HepG2 (cell line): ENCODE data around the gene HYI. TPM values are rescaled to one million over a fixed set of nuclear protein-coding genes. Genes with fewer than 3 reads are reported as not detected.

ENCODE experiments used
- ATAC-seq: fragments of 200-7000 bp; cut with Tn5 transposase; 3 replicates; pipeline ENCODE4 v1.9.1; 2020; ENCODE audit warnings: mild to moderate bottlenecking, moderate library complexity
- BruUV-seq: library from RNA; stranded (reverse); fragments of 400-500 nt; replicated peaks from 2 replicates; lab custom pipeline; 2021; lab: Mats Ljungman, UMichigan
- CTCF ChIA-PET: fragments of 300-600 bp; formaldehyde crosslinking; extraction: SDS; loops from one replicate; lab custom pipeline; 2021; ENCODE audit warnings: low total read pairs, inconsistent platforms, low intra/inter-chr PET ratio; lab: Yijun Ruan, JAX
- POLR2A ChIA-PET: fragments of 350-600 bp; sonication (Branson Sonifier 250); formaldehyde crosslinking; loops from one replicate; lab custom pipeline; 2020; ENCODE audit warnings: antibody characterized with exemption, inconsistent platforms; lab: Yijun Ruan, JAX
- DNase-seq: peaks from one replicate; pipeline ENCODE4 v3.0.0-alpha.2; 2015; ENCODE audit warnings: low spot score
- FAIRE-seq: peaks from 3 replicates; lab custom pipeline; 2011; peaks lifted over from hg19 to GRCh38; lab: Jason Lieb, UNC
- H2AFZ ChIP-seq: one replicate; pipeline ENCODE4 v1.6.1; 2011; ENCODE audit warnings: low read length, inconsistent platforms
- H3K27ac ChIP-seq: fragments of 300-600 bp; 3 replicates; pipeline ENCODE4 v1.8.0; 2011; ENCODE audit warnings: mixed run types, mild to moderate bottlenecking, mixed read lengths, low read length, inconsistent platforms; ENCODE audit not compliant: insufficient read depth; ENCODE audit errors: extremely low read length
- H3K27me3 ChIP-seq, 2 experiments: fragments of 200-600 bp in 1 of 2; 2 replicates in 1 of 2; 3 replicates in 1 of 2; pipeline versions ENCODE4 v1.6.0 to v1.8.0; 2011; ENCODE audit warnings: low read length in 2 of 2, mild to moderate bottlenecking in 2 of 2, moderate library complexity in 2 of 2, inconsistent platforms in 1 of 2; ENCODE audit not compliant: insufficient read depth in 2 of 2, control insufficient read depth in 1 of 2
- H3K36me3 ChIP-seq, 2 experiments: fragments of 200-600 bp in 1 of 2; replicated peaks in 1 of 2; 2 replicates in 1 of 2; 3 replicates in 1 of 2; pipeline versions ENCODE4 v1.5.1 to v1.8.0; 2011; ENCODE audit warnings: low read length in 2 of 2, inconsistent platforms in 1 of 2; ENCODE audit not compliant: insufficient read depth in 2 of 2, control insufficient read depth in 1 of 2
- H3K4me1 ChIP-seq: 2 replicates; pipeline ENCODE4 v1.5.1; 2012; ENCODE audit warnings: low read length, inconsistent platforms; ENCODE audit not compliant: insufficient read depth
- H3K4me2 ChIP-seq: 2 replicates; pipeline ENCODE4 v1.6.0; 2011; ENCODE audit warnings: low read depth, low read length, inconsistent platforms
- H3K4me3 ChIP-seq, 3 experiments: fragments of 200-600 bp in 1 of 3; sonication (generic), shearing (Covaris generic) in 1 of 3; replicated peaks in 1 of 3; 2 replicates each; pipeline ENCODE4 v1.5.1; 2011 to 2016; ENCODE audit warnings: low read length in 3 of 3, inconsistent platforms in 2 of 3, low read depth in 2 of 3, mild to moderate bottlenecking in 2 of 3, control low read depth in 1 of 3, mixed read lengths in 1 of 3; ENCODE audit not compliant: insufficient read depth in 1 of 3
- H3K79me2 ChIP-seq: one replicate; pipeline ENCODE4 v1.6.1; 2011; ENCODE audit warnings: low read length, inconsistent platforms; ENCODE audit not compliant: insufficient read depth
- H3K9ac ChIP-seq: 2 replicates; pipeline ENCODE4 v1.6.0; 2011; ENCODE audit warnings: mild to moderate bottlenecking, low read depth, low read length, inconsistent platforms; ENCODE audit not compliant: insufficient read depth
- H3K9me3 ChIP-seq: 2 replicates; pipeline ENCODE4 v1.5.1; 2012; ENCODE audit warnings: mild to moderate bottlenecking, low read length
- H4K20me1 ChIP-seq: 2 replicates; pipeline ENCODE4 v1.6.0; 2011; ENCODE audit warnings: inconsistent platforms, mild to moderate bottlenecking, low read length, moderate library complexity; ENCODE audit not compliant: insufficient read depth
- HDAC2 ChIP-seq: sonication (generic); formaldehyde crosslinking; IDR thresholded peaks from 2 replicates; pipeline ENCODE4 v1.4.0; 2020; ENCODE audit warnings: missing genetic modification reagents
- KLF16 ChIP-seq, 2 experiments: sonication (generic) in 1 of 2; formaldehyde crosslinking in 1 of 2; IDR thresholded peaks; 2 replicates each; pipeline versions ENCODE4 v1.6.1 to v1.8.0; 2016 to 2023; ENCODE audit warnings: missing genetic modification reagents in 2 of 2, missing compliant biosample characterization in 1 of 2
- PHF21A ChIP-seq: sonication (generic); formaldehyde crosslinking; IDR thresholded peaks from 2 replicates; pipeline ENCODE4 v1.5.0; 2020; ENCODE audit warnings: mild to moderate bottlenecking, missing genetic modification reagents
- REL ChIP-seq: sonication (generic); formaldehyde crosslinking; conservative IDR thresholded peaks from 2 replicates; pipeline ENCODE4 v1.8.0; 2022; ENCODE audit warnings: mild to moderate bottlenecking, missing genetic modification reagents, moderate library complexity
- SAP130 ChIP-seq: IDR thresholded peaks from 2 replicates; pipeline ENCODE4 v1.6.1; 2016; ENCODE audit warnings: low read depth
- SNRNP70 ChIP-seq: fragments of 200-400 bp; formaldehyde crosslinking; IDR thresholded peaks from 2 replicates; pipeline ENCODE4 v1.6.1; 2017; ENCODE audit warnings: mild to moderate bottlenecking, low read depth, low read length, moderate library complexity
- ZBTB7A ChIP-seq: sonication (generic); formaldehyde crosslinking; IDR thresholded peaks from 2 replicates; pipeline ENCODE4 v1.8.0; 2022; ENCODE audit warnings: mild to moderate bottlenecking, missing genetic modification reagents
- ZFP62 ChIP-seq: sonication (generic); formaldehyde crosslinking; IDR thresholded peaks from 2 replicates; pipeline ENCODE4 v1.4.0; 2020; ENCODE audit warnings: missing genetic modification reagents
- ZNF317 ChIP-seq: sonication (generic); formaldehyde crosslinking; IDR thresholded peaks from 2 replicates; pipeline ENCODE4 v1.5.0; 2020; ENCODE audit warnings: mild to moderate bottlenecking, missing genetic modification reagents
- ZNF383 ChIP-seq: sonication (generic); formaldehyde crosslinking; IDR thresholded peaks from 2 replicates; pipeline ENCODE4 v1.4.0; 2020; ENCODE audit warnings: missing genetic modification reagents, mild to moderate bottlenecking, borderline replicate concordance
- ZNF44 ChIP-seq: sonication (generic); formaldehyde crosslinking; IDR thresholded peaks from 2 replicates; pipeline ENCODE4 v1.5.1; 2020; ENCODE audit warnings: mild to moderate bottlenecking, missing genetic modification reagents
- ZNF552 ChIP-seq: sonication (generic); formaldehyde crosslinking; IDR thresholded peaks from 2 replicates; pipeline ENCODE4 v1.9.0; 2022; ENCODE audit warnings: missing genetic modification reagents, mild to moderate bottlenecking, borderline replicate concordance
- ZNF678 ChIP-seq: sonication (generic); formaldehyde crosslinking; IDR thresholded peaks from 2 replicates; pipeline ENCODE4 v1.4.0; 2020; ENCODE audit warnings: mild to moderate bottlenecking, missing genetic modification reagents
- WGBS: methylation state at CpG from one replicate; pipeline ENCODE4 v1.1.6; 2017; ENCODE audit warnings: low lambda C conversion rate; 5-methylcytosine and 5-hydroxymethylcytosine counted together
- in situ Hi-C: cut with HindIII; loops from 2 replicates; pipeline ENCODE4 v1.10.0; 2017; ENCODE audit warnings: low pct_unique_long_range_greater_than_20kb; ENCODE audit not compliant: extremely low pct_ligation_motif_present
- intact Hi-C: fragments of 100-400 bp; cut with micrococcal nuclease; formaldehyde crosslinking; loops from one replicate; pipeline ENCODE4 v1.10.0; 2022; ENCODE audit not compliant: unreplicated experiment
- polyA plus RNA-seq, 8 experiments: library from polyadenylated mRNA; depleted of rRNA in 3 of 8; stranded (reverse) in 7 of 8; unstranded in 1 of 8; fragments of >200 nt; fragmentation: Illumina TruSeq in 4 of 8; extraction: Trizol in 4 of 8; gene quantifications; 2 replicates each; pipeline versions ENCODE4 v1.2.1 to v1.2.3, GENCODE V29; 2011 to 2016; ENCODE audit warnings: low read depth in 4 of 8, missing spikeins in 1 of 8, mixed read lengths in 1 of 8; ENCODE audit not compliant: insufficient read depth in 1 of 8
- total RNA-seq, 5 experiments: library from RNA; depleted of rRNA; stranded (reverse); fragments of >200 nt; fragmentation: Illumina TruSeq; extraction: Trizol; gene quantifications; 2 replicates each; pipeline ENCODE4 v1.2.3, GENCODE V29; 2016; ENCODE audit warnings: low read depth in 1 of 5
- TF ChIP-seq, protein P1 (sequence below): sonication (generic); formaldehyde crosslinking; IDR thresholded peaks from 2 replicates; pipeline ENCODE4 v1.5.1; 2020; ENCODE audit warnings: mild to moderate bottlenecking, missing genetic modification reagents

Gene HYI
- total and polyA plus RNA-seq, 2 of the 13 experiments (the other 11 are each of a cell fraction or from before 2014, with no cell fraction given): not detected

DNA sequence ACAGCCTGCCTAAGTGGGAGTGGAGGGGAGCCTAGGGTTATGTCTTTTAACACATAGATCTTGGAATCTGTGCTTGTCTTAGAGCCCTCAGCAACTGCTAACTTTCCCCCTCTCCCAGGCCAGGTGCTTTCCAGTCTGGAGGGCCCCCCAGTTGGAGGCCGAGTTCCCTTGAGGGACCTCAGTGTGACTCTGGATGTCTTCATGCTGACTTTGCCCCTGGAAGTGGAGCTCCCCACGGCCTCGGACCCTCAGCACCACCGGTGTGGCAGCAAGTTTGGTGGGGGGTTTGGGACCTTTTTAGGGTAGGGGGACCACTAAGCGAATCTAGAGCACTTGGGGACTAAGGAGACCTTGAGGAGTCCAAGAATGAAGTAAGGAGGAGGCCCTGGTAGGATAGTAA, 22.9 kb downstream of the HYI start:
- Histone ChIP-seq H3K27me3 (no peaks in the 10 kb centered on the region), H3K27ac (no peak overlapping the region), H2AFZ (no peak overlapping the region), H3K9ac (no peak overlapping the region), H3K9me3 (no peaks in the 10 kb centered on the region), H3K36me3 (peaks cover 15 to 72% of the 10 kb centered on the region in 2 experiments), H3K4me2 (no peak overlapping the region), H3K79me2 (no peaks in the 10 kb centered on the region), H3K4me1 (no peaks in the 10 kb centered on the region), H3K4me3 (no peak overlapping the region), H4K20me1 (no peaks in the 10 kb centered on the region)
- TF ChIP-seq ZNF44 (no peak), ZBTB7A (no peak), KLF16 (CRISPR knock-in tag; IDR thresholded peaks at IDR 0.05) (no peak), ZNF678 (CRISPR knock-in tag) (no peak), ZNF317 (CRISPR knock-in tag) (no peak), ZNF383 (CRISPR knock-in tag) (no peak), ZNF552 (CRISPR knock-in tag) (no peak), SAP130 (CRISPR knock-in tag) (no peak), HDAC2 (no peak), REL (no peak), ZFP62 (CRISPR knock-in tag) (no peak), SNRNP70 (no peak), PHF21A (CRISPR knock-in tag) (no peak)
- TF ChIP-seq, protein P1, sequence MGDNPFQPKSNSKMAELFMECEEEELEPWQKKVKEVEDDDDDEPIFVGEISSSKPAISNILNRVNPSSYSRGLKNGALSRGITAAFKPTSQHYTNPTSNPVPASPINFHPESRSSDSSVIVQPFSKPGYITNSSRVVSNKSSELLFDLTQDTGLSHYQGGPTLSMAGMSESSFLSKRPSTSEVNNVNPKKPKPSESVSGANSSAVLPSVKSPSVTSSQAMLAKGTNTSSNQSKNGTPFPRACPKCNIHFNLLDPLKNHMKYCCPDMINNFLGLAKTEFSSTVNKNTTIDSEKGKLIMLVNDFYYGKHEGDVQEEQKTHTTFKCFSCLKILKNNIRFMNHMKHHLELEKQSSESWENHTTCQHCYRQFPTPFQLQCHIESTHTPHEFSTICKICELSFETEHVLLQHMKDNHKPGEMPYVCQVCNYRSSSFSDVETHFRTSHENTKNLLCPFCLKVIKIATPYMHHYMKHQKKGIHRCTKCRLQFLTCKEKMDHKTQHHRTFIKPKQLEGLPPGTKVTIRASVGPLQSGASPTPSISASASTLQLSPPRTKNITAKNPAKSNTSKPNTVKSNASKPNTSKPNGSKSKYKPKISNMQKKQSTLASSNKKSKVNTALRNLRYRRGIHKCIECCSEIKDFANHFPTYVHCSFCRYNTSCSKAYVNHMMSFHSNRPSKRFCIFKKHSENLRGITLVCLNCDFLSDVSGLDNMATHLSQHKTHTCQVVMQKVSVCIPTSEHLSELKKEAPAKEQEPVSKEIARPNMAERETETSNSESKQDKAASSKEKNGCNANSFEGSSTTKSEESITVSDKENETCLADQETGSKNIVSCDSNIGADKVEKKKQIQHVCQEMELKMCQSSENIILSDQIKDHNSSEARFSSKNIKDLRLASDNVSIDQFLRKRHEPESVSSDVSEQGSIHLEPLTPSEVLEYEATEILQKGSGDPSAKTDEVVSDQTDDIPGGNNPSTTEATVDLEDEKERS: no peak
- in situ Hi-C loops (no loop called here), intact Hi-C loops (no loop called here)
- 96% methylated on average over 5 of the region's 5 CpGs for WGBS
- no TSS peak for BruUV-seq
- no peak for ATAC-seq
- DNase-seq: no peak
- ChIA-PET CTCF (no interaction called here), POLR2A (no interaction called here)
- FAIRE-seq: no peak
